NCI-H146 treated with DMSO at 0.1 percent for 48 hours (cell line): ENCODE results near the gene CDCA3.
A peak's percentile ranks its signal among the peaks of the same experiment; 100 is the strongest.

Experiments
- DNase-seq: peaks from one replicate; lab custom pipeline; 2025; ENCODE audit not compliant: unreplicated experiment; lab: John Stamatoyannopoulos, UW

Gene CDCA3

GRCh38 chr12:6855322-6855721, 4.2 kb upstream of the CDCA3 start:
- no peak for DNase-seq

- no peak for DNase-seq
Measured at GRCh38 chr12:6854036-6854435, 3.0 kb upstream of the CDCA3 start.

- no peak for DNase-seq
Measured at GRCh38 chr12:6853626-6854025, 2.5 kb upstream of the CDCA3 start.

GRCh38 chr12:6852651-6853354, 1.7 kb upstream of the CDCA3 start:
- DNase-seq, result peak; percentile 69

GRCh38 chr12:6851921-6852650, 1.0 kb upstream of the CDCA3 start, which contains the start of gene USP5:
Gene USP5, plus strand, starts transcription at chr12:6852150. Its CDS starts 30 bp downstream, at chr12:6852180.
- DNase-seq, result peak; percentile 100

- no peak for DNase-seq
Measured at GRCh38 chr12:6850796-6851152, 312 bp downstream of the CDCA3 start.

- no peak for DNase-seq
Measured at GRCh38 chr12:6849976-6850560, 1.0 kb downstream of the CDCA3 start.

- DNase-seq, result no peak
Measured at GRCh38 chr12:6849427-6849826, 1.7 kb downstream of the CDCA3 start.

- DNase-seq, result no peak
Measured at GRCh38 chr12:6847676-6848075, 3.4 kb downstream of the CDCA3 start.

- no peak for DNase-seq
Measured at GRCh38 chr12:6846316-6846869, 4.7 kb downstream of the CDCA3 start.

GRCh38 chr12:6845395-6845794, 5.7 kb downstream of the CDCA3 start:
- no peak for DNase-seq

GRCh38 chr12:6843118-6843902, 7.8 kb downstream of the CDCA3 start:
- no peak for DNase-seq

GRCh38 chr12:6842075-6842474, 9.0 kb downstream of the CDCA3 start:
- no peak for DNase-seq

- DNase-seq, result no peak
Measured at GRCh38 chr12:6840761-6841515, 10.1 kb downstream of the CDCA3 start, which contains the start of gene GNB3. Gene GNB3, plus strand, starts transcription at chr12:6840925. Its CDS starts 363 bp downstream, at chr12:6841288.

GRCh38 chr12:6840330-6840729, 10.8 kb downstream of the CDCA3 start:
- no peak for DNase-seq

GRCh38 chr12:6839482-6840201, 11.4 kb downstream of the CDCA3 start:
- DNase-seq, result peak; percentile 13

GRCh38 chr12:6838854-6839253, 12.2 kb downstream of the CDCA3 start:
- DNase-seq, result no peak

GRCh38 chr12:6837370-6838060, 13.6 kb downstream of the CDCA3 start:
- DNase-seq, result no peak

- DNase-seq, result no peak
Measured at GRCh38 chr12:6836851-6837250, 14.2 kb downstream of the CDCA3 start.
